Measurements from ENCODE around the gene TLR4. TPM values are rescaled to one million over a fixed set of nuclear protein-coding genes. Genes with fewer than 3 reads are reported as not detected.

The TLR4 gene
- total RNA-seq, 1 donor from 2014 or later = 1.7 TPM

DNA sequence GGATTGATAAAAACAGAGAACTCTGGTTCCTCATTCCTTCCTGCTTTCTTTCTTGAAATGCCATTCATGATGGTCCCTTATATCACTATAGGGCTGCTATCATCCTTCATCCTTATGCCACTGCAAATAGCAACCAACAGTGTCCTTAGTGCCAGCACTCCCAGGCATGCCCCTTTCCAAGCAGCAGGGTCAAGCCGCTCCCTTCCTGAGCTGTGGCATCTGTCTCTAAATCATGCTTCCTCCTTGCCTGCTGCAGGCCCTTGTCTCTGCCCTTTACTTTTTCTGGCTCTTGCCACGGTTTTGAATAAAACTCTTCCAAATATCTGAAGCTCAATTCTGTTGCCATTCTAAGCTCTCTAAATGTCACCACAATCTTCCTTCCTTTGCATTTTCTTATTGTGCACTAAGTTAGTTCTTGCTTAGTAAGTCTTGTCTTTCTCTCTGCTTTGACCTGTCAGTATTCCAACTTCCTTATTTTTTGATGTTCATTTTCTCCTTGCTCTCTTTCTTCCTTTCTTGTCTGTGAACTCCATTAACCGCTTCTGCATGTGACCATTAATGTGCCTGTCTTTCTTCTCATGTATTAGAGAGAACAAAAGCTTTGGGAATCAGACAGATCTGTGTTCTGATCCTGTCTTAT lies 19.9 kb downstream of the TLR4 start:
- Mint-ChIP-seq H3K27ac (no peak overlapping the region), H3K27me3 (ENCODE audit: low read depth) (peaks cover 29% of the 10 kb centered on the region), H3K4me1 (peaks cover 11% of the 10 kb centered on the region), H3K36me3 (no peaks in the 10 kb centered on the region), H3K4me3 (no peak overlapping the region), H3K9me3 (no peaks in the 10 kb centered on the region)
- TF ChIP-seq, protein P1, sequence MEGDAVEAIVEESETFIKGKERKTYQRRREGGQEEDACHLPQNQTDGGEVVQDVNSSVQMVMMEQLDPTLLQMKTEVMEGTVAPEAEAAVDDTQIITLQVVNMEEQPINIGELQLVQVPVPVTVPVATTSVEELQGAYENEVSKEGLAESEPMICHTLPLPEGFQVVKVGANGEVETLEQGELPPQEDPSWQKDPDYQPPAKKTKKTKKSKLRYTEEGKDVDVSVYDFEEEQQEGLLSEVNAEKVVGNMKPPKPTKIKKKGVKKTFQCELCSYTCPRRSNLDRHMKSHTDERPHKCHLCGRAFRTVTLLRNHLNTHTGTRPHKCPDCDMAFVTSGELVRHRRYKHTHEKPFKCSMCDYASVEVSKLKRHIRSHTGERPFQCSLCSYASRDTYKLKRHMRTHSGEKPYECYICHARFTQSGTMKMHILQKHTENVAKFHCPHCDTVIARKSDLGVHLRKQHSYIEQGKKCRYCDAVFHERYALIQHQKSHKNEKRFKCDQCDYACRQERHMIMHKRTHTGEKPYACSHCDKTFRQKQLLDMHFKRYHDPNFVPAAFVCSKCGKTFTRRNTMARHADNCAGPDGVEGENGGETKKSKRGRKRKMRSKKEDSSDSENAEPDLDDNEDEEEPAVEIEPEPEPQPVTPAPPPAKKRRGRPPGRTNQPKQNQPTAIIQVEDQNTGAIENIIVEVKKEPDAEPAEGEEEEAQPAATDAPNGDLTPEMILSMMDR (IDR thresholded peaks at IDR 0.05; ENCODE audit: unreplicated experiment) = no peak
- no peak for DNase-seq (ENCODE audit: low spot score in 2 of 2, unreplicated experiment in 2 of 2)

DNA sequence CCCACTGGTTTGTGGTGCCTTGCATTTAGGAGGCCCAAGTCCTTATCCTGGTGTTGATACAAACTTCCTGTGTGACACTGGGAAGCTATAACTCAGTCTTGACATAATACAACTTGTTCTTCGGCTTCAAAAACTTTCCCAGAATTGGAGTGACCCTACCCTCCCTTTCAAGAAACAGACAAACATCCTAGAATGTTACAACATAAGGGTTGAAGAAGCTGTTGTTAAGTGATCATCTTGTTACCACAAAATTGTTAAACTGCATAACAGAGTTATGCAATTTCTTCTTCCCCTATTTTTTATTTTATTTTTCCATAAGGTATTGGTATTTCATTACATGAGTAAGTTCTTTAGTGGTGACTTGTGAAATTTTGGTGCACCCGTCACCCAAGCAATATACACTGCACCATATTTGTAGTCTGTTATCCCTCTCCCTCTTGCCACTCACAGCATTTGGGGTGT lies 21.3 kb downstream of the TLR4 start:
- Mint-ChIP-seq H3K27ac (no peak overlapping the region), H3K4me1 (peaks cover 11% of the 10 kb centered on the region), H3K9me3 (no peaks in the 10 kb centered on the region), H3K27me3 (ENCODE audit: low read depth) (peaks cover 29% of the 10 kb centered on the region), H3K4me3 (no peak overlapping the region), H3K36me3 (no peaks in the 10 kb centered on the region)
- TF ChIP-seq, protein P1 (IDR thresholded peaks at IDR 0.05; ENCODE audit: unreplicated experiment) = no peak
- DNase-seq (ENCODE audit: low spot score in 2 of 2, unreplicated experiment in 2 of 2) = no peak

DNA sequence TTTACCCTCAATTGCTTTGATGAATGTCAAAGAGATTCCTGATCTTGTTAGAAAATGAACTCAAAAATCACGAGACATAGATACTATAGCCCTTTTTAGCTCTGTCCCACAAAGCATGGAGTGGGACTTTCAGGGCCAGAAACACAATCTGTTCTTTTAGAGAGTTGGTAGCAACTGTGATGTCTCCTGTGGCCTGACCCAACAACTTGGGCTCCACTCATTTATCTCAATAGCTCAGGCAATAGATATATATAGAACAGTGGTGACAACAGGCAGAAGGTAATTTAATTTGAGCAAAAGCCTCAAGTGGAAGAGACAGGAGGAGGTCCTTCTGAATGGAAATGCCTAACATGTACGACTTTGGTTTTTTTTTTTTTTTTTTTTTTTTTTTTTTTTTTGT lies 25.2 kb downstream of the TLR4 start:
- H3K27ac Mint-ChIP-seq = no peak overlapping the region
- DNase-seq (ENCODE audit: low spot score in 2 of 2, unreplicated experiment in 2 of 2) = no peak
- TF ChIP-seq, protein P1 (IDR thresholded peaks at IDR 0.05; ENCODE audit: unreplicated experiment) = no peak
- H3K4me3 Mint-ChIP-seq = no peak overlapping the region
- H3K27me3 Mint-ChIP-seq (ENCODE audit: low read depth) = peaks cover 22% of the 10 kb centered on the region
- H3K4me1 Mint-ChIP-seq = peaks cover 2% of the 10 kb centered on the region
- H3K36me3 Mint-ChIP-seq = no peaks in the 10 kb centered on the region
- H3K9me3 Mint-ChIP-seq = no peaks in the 10 kb centered on the region

DNA sequence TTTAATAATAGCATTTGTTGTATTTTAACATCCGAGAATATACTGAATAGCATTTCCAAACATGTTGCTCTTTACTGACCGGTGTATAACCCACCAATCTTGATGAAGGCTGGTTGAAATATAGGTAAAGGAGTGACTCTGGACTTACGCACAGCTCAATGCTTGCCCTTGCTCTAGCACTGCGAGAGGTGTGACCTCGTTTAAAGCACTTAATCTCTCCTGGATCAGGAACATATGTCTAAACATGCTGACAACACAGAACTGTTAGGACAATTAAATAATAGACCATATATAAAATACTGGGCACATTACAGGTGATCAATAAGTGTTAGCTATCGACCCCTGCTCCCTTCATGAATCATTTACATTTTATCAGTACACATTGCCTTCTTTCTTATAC lies 28.3 kb downstream of the TLR4 start:
- Mint-ChIP-seq H3K4me3 (no peak overlapping the region), H3K27me3 (ENCODE audit: low read depth) (peaks cover 22% of the 10 kb centered on the region)
- TF ChIP-seq, protein P1 (IDR thresholded peaks at IDR 0.05; ENCODE audit: unreplicated experiment) = no peak

DNA sequence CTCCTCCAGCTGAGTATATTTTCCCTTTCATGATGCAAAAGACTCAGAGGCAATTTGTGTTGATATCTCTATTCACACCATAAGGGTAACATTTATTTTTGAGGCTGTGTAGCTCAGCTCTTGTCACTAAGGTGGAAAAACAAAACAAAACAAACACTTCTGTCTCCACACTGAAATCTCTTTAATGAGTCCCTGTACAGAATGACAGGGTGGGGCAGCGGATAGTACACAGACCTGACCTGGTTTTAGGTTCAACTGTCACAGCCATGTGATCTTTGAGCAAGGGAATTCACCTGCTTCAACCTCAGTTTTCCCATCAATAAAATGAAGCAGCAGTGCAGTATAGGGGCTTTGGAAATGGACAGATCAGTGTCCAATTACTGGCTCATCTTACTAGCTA lies 29.3 kb downstream of the TLR4 start:
- Mint-ChIP-seq H3K36me3 (no peaks in the 10 kb centered on the region), H3K27ac (no peak overlapping the region), H3K4me1 (no peaks in the 10 kb centered on the region), H3K4me3 (no peak overlapping the region), H3K9me3 (no peaks in the 10 kb centered on the region), H3K27me3 (ENCODE audit: low read depth) (peaks cover 25% of the 10 kb centered on the region)
- DNase-seq (ENCODE audit: low spot score in 2 of 2, unreplicated experiment in 2 of 2) = no peak
- TF ChIP-seq, protein P1 (IDR thresholded peaks at IDR 0.05; ENCODE audit: unreplicated experiment) = no peak

More for the DNA sequence above, 28.3 kb downstream of the TLR4 start:
- H3K27ac Mint-ChIP-seq = no peak overlapping the region
- DNase-seq (ENCODE audit: low spot score in 2 of 2, unreplicated experiment in 2 of 2) = no peak
- no peaks in the 10 kb centered on the region for H3K36me3 Mint-ChIP-seq
- H3K4me1 Mint-ChIP-seq = no peaks in the 10 kb centered on the region
- no peaks in the 10 kb centered on the region for H3K9me3 Mint-ChIP-seq
